Measurements from ENCODE around the gene CD300LD.

DNA sequence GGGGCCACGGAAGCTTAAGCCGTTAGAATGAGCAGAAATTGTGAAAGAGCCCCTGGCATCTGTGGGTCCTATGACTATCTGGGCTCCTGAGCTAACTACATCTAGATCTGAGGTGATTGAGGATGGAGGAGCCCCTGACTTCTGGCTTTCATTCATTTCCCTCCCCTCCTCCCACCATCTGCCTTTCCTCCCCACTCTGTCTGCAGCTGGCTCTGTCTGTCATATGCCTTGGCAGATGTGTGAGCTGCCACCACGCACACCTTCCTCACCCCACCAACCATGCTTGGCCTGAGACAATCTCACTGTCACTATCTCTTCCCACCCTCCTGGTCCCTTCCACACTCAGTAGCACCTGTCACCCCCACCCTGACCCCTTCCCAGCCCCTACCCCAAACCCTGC, 26.4 kb upstream of the CD300LD start:
- TF ChIP-seq, protein P1, sequence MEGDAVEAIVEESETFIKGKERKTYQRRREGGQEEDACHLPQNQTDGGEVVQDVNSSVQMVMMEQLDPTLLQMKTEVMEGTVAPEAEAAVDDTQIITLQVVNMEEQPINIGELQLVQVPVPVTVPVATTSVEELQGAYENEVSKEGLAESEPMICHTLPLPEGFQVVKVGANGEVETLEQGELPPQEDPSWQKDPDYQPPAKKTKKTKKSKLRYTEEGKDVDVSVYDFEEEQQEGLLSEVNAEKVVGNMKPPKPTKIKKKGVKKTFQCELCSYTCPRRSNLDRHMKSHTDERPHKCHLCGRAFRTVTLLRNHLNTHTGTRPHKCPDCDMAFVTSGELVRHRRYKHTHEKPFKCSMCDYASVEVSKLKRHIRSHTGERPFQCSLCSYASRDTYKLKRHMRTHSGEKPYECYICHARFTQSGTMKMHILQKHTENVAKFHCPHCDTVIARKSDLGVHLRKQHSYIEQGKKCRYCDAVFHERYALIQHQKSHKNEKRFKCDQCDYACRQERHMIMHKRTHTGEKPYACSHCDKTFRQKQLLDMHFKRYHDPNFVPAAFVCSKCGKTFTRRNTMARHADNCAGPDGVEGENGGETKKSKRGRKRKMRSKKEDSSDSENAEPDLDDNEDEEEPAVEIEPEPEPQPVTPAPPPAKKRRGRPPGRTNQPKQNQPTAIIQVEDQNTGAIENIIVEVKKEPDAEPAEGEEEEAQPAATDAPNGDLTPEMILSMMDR (IDR thresholded peaks at IDR 0.05), result no peak
- no peak for TF ChIP-seq POLR2A (IDR thresholded peaks at IDR 0.05)

Data from Peyer's patch (tissue), 4 donors.